Measurements from ENCODE around the gene BEND7.
"Not testable (repeated sequence)": the region's sequence is repeated elsewhere in the genome, so short reads cannot be mapped to it uniquely, and the experiment has no call there.

The BEND7 gene

GRCh38 chr10:13440185-13441061, 88.4 kb downstream of the BEND7 start:
- Mint-ChIP-seq H3K27me3 (ENCODE audit: low read depth) (peaks cover 37% of the 10 kb centered on the region), H3K27ac (no peak overlapping the region), H3K36me3 (ENCODE audit: low read depth) (peaks cover 4% of the 10 kb centered on the region), H3K4me1 (peaks cover 17% of the 10 kb centered on the region), H3K9me3 (no peaks in the 10 kb centered on the region), H3K4me3 (peak overlapping the region; percentile 54 to 77 (median 58))
- peak; percentile 86 to 91 (median 89) for TF ChIP-seq CTCF (IDR thresholded peaks at IDR 0.05; ENCODE audit: unreplicated experiment in 3 of 3)

GRCh38 chr10:13439313-13440184, 89.3 kb downstream of the BEND7 start:
- no peak for TF ChIP-seq CTCF (IDR thresholded peaks at IDR 0.05; ENCODE audit: unreplicated experiment in 3 of 3)
- H3K9me3 Mint-ChIP-seq = no peaks in the 10 kb centered on the region
- H3K27ac Mint-ChIP-seq = no peak overlapping the region
- H3K4me3 Mint-ChIP-seq = peak overlapping the region; percentile 54 to 77 (median 58)
- H3K36me3 Mint-ChIP-seq (ENCODE audit: low read depth) = no peaks in the 10 kb centered on the region
- H3K27me3 Mint-ChIP-seq (ENCODE audit: low read depth) = peaks cover 41% of the 10 kb centered on the region
- H3K4me1 Mint-ChIP-seq = peaks cover 17% of the 10 kb centered on the region

DNA sequence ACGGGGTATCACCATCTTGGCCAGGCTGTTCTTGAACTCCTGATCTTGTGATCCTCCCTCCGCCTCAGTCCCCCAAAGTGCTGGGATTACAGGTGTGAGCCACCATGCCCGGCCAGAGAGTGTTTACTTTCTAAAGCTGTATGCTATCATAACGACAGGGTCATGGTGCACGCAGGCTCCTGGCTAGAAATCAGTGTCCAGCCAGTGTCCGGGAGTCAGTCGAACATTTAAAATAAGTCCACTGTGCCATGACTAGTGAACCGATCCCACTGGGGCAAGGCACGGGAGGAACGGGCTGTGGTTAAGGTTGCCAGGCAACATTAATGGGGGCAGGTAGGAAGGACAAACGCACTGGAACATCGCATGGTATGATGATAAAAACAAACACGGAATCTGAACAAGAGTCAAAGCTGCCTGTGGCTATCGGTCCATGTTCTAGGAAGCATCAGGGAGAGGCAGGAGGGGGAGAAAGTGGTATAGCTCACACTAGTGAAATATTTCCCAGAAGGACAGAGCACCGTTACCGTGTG, 91.7 kb downstream of the BEND7 start:
- TF ChIP-seq CTCF (IDR thresholded peaks at IDR 0.05; ENCODE audit: unreplicated experiment in 3 of 3) = no peak
- Mint-ChIP-seq H3K36me3 (ENCODE audit: low read depth) (no peaks in the 10 kb centered on the region), H3K27me3 (ENCODE audit: low read depth) (peaks cover 40% of the 10 kb centered on the region), H3K9me3 (no peaks in the 10 kb centered on the region), H3K4me1 (peaks cover 17% of the 10 kb centered on the region), H3K27ac (no peak overlapping the region), H3K4me3 (no peak overlapping the region)

DNA sequence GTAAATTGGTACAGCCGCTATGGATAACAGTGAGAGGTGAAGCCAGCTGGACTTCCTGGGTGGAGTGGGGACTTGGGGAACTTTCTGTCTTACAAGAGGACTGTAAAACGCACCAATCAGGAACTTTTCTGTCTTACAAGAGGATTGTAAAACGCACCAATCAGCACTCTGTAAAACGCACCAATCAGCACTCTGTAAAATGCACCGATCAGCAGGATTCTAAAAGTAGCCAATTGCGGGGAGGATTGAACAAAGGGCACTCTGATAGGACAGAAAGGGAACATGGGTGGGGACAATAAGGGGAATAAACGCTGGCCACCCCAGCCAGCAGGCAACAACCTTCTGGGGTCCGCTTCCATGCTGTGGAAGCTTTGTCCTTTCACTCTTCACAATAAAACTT, 100.9 kb downstream of the BEND7 start:
- H3K36me3 Mint-ChIP-seq (ENCODE audit: low read depth); H3K4me1 Mint-ChIP-seq; H3K9me3 Mint-ChIP-seq; H3K27me3 Mint-ChIP-seq (ENCODE audit: low read depth); H3K27ac Mint-ChIP-seq; H3K4me3 Mint-ChIP-seq: not testable (repeated sequence)

DNA sequence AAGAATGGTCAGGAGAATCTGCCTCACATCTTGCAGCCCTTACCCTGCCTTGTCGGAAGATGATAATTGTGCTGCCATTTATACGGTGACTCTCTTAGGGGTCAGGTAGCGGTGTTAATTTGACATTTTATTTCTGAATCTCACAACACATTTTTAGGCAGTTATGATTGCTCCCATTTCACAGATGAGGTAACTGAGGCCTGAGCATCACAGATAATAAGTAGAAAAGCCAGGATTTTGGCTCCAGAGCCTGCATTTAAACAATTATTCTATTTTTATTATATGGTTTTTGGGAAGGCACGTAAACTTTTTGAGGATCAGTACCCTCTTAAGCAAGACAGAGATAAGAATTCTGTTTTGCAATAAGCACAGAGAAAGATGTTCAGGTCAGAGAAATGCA, 103.4 kb downstream of the BEND7 start:
- no peaks in the 10 kb centered on the region for H3K36me3 Mint-ChIP-seq (ENCODE audit: low read depth)
- no peak overlapping the region for H3K27ac Mint-ChIP-seq
- no peaks in the 10 kb centered on the region for H3K4me1 Mint-ChIP-seq
- peaks cover 8% of the 10 kb centered on the region for H3K27me3 Mint-ChIP-seq (ENCODE audit: low read depth)
- no peak for TF ChIP-seq CTCF (IDR thresholded peaks at IDR 0.05; ENCODE audit: unreplicated experiment in 3 of 3)
- H3K9me3 Mint-ChIP-seq = peaks cover 6% of the 10 kb centered on the region
- H3K4me3 Mint-ChIP-seq = no peak overlapping the region

DNA sequence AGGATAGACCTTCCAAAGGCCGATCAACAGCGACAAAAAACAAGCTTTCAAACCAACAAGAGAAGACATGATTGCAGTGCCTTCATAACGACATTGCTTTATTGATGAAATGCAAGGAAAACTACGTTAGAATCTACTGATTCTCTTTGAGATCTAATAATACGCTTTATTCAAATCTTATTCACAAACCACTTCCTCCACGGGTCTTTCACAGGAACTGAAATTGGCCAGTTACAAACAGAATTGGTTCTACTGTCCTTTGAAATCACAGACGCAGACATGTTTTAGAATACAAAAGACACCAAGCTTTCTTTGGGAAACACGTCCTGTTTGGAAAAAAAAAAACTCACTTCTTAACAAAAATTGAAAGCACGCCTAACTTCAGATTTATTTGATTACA, 106.0 kb downstream of the BEND7 start:
- no peak for TF ChIP-seq CTCF (IDR thresholded peaks at IDR 0.05; ENCODE audit: unreplicated experiment in 3 of 3)
- Mint-ChIP-seq H3K4me3 (no peak overlapping the region), H3K4me1 (no peaks in the 10 kb centered on the region), H3K36me3 (ENCODE audit: low read depth) (no peaks in the 10 kb centered on the region), H3K27ac (no peak overlapping the region), H3K9me3 (peaks cover 6% of the 10 kb centered on the region), H3K27me3 (ENCODE audit: low read depth) (peaks cover 2% of the 10 kb centered on the region)

Measured in nephron (organoid).